NCI-H1417 (cell line): Measurements from ENCODE around the gene ADGRF4.
A peak's percentile ranks its signal among the peaks of the same experiment; 100 is the strongest.

Experiments used
- DNase-seq, 3 experiments: peaks; one replicate each; lab custom pipeline; 2025; lab: John Stamatoyannopoulos, UW

Gene ADGRF4

DNA sequence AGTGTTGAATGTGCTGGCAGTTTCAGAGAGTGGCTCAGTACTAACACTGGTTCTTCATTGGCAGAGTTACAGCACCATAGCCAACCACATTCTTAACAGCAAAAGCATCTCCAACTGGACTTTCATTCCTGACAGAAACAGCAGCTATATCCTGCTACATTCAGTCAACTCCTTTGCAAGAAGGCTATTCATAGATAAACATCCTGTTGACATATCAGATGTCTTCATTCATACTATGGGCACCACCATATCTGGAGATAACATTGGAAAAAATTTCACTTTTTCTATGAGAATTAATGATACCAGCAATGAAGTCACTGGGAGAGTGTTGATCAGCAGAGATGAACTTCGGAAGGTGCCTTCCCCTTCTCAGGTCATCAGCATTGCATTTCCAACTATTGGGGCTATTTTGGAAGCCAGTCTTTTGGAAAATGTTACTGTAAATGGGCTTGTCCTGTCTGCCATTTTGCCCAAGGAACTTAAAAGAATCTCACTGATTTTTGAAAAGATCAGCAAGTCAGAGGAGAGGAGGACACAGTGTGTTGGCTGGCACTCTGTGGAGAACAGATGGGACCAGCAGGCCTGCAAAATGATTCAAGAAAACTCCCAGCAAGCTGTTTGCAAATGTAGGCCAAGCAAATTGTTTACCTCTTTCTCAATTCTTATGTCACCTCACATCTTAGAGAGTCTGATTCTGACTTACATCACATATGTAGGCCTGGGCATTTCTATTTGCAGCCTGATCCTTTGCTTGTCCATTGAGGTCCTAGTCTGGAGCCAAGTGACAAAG lies 17.0 kb upstream of the ADGRF4 start:
- no peak for DNase-seq

DNA sequence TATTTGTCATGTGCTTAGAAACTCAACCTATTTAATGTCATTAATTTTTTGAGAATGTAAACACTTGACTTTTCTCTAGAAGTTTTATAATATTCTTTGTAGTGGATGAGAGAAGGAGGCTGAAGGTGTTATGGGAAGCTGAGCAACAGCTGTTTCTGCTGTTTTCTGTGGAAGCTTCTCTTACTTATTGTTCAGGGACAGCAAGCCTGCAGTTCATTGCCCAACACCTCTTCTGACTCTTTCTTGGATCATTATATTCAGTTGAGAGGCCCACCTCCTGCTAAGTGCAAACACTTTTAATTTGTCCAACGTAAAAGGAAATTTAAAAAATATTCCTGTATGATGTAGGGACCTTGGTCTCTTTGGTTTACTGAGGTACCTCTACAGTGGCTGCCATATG lies 12.0 kb upstream of the ADGRF4 start:
- DNase-seq = peak in 1 of 3 experiments; percentile 19

- no peak for DNase-seq
Observed at GRCh38 chr6:47687432-47687831, 10.9 kb upstream of the ADGRF4 start.

DNA sequence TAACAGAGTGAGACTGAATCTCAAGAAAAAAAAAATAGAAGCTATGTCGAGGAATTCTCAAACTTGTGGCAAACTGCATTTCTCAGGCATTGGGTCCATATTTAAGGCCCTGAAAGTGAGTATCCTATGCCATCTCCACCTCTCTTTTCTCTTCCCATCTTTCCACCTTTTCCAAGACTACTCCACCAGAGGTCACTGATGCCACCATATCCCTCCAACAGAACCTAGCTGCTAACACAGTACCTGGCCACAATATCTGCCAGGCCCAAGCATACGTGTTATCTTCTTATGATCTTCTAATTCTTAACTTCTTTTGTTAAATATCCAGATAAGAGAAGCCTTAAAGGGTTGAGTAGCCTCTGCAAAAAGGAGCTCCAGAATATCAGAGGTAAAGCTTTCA lies 8.2 kb upstream of the ADGRF4 start:
- no peak for DNase-seq

GRCh38 chr6:47690791-47691190 lies 7.6 kb upstream of the ADGRF4 start:
- peak in 1 of 3 experiments; percentile 46 for DNase-seq

DNA sequence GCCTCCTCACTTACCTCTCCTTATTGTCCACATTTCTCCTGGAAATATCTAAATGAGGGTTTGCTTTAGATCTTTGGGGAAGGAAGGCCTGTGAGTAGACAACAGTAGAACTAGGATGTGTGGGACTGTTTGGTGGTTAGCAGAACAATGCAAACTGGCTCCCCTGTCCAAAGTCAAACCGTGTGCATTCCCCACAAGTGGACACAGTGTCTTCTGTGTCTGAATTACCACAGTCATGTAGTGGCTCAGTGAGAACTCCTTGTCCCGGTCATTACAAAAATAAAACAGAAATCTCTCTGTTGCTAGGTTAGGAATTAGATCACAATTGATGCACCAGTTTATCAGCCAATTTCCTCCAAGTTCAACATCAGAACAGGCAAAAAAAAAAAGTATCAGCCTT lies 455 bp upstream of the ADGRF4 start:
- no peak for DNase-seq

DNA sequence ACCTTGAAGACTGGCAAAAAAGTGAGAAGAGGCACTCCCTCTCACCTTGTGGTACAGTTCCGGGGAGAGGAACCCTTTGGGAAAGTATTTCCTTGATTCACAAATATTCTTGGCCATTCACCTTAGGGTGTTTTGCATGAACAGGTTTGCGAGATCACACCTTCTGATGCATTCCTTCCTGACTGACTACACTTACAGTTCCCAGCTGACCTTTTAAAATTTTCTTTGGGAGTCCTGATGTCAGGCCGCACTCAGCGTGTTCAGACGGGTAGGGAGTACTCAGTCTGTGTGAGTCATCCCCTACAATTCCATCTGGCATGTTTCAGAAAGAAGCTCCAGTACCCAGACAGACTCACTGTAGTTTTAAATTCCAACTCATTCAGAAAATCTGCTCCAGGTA lies 1.7 kb downstream of the ADGRF4 start:
- DNase-seq = no peak

DNA sequence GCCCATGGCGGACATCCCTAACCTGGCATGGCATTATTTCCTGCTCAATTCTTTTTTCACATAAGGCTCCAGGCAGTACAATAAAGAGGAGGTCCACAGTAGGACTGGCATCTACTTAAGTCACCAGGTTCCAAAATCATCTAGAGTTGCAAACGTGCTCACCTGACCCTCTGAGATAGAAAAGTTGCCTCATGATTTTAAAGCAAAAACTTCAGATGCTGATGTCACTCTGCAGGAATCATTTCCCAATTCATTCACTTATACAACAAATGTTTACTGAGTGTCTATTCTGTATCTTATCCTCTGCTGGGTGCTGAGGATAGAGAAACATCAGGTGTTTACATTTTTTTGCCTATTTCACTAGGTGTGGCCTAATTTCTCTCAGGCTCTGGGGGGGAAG lies 2.2 kb downstream of the ADGRF4 start:
- no peak for DNase-seq

DNA sequence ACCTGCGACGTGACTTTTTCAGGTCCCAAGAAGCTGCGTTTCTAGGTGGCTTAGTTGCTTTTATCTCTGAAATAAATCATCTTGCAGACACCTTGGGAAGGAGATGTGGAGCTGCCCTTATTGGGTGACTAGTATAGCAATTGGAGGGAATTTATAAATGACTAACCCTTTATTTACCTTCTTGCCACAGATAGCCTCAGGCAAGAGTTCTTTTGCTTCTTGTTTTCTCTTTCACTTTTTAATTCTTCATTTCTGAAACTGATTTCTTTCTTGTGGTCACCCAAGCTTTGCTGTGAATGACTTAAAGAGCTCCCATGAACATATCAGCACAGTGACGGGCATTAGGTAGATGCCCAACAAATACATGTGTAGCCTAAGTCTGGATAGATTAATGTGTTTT lies 3.0 kb downstream of the ADGRF4 start:
- peak in 1 of 3 experiments; percentile 41 for DNase-seq

- DNase-seq = no peak
Observed at GRCh38 chr6:47709160-47709559, 10.8 kb downstream of the ADGRF4 start.

- DNase-seq = no peak
Observed at GRCh38 chr6:47710295-47710694, 11.9 kb downstream of the ADGRF4 start.

- DNase-seq = no peak
Observed at GRCh38 chr6:47713200-47713599, 14.8 kb downstream of the ADGRF4 start.

- no peak for DNase-seq
Observed at GRCh38 chr6:47714802-47715201, 16.4 kb downstream of the ADGRF4 start.

DNA sequence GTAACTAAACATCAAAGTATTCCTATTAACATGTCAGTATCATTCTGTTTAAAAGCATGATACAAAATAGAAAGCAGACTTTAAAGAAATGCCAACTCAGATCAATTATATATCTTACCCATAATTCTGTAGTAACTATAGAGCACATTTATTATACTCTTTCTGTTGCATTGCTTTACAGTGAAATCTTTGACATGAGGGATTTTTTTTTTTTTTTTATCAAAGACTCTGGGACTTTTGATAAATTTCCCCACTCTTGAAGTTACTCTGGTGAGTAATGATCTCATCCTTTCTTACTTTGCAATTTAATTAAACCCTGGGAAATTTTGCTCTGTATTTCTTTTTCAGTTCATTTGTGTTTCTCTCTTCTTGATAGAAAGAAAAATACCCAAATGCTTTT lies 17.4 kb downstream of the ADGRF4 start:
- no peak for DNase-seq

GRCh38 chr6:47716207-47716606 lies 17.8 kb downstream of the ADGRF4 start:
- DNase-seq = no peak

GRCh38 chr6:47718571-47718970 lies 20.2 kb downstream of the ADGRF4 start:
- DNase-seq = peak in 1 of 3 experiments; percentile 4

- DNase-seq = no peak
Observed at GRCh38 chr6:47721189-47721588, 22.8 kb downstream of the ADGRF4 start.

DNA sequence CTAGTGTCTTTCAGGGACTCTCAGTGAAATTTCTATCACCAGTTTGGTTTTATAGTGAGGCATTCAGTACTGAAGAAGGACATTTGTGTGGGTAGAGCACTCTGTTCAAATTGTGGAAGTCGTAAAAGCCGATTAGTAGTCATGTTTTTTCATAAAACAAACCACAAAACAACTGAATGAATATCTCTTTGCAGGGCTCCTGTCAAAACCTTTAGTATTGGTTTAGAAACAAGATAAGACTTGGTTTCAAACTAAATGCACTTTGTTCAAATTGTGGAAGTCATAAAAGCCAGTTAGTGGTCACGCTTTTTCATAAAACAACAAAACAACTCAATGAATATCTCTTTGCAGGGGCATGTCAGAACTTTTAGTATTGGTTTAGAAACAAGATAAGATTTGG lies 23.8 kb downstream of the ADGRF4 start:
- no peak for DNase-seq

GRCh38 chr6:47724300-47724699 lies 25.9 kb downstream of the ADGRF4 start:
- DNase-seq = no peak

DNA sequence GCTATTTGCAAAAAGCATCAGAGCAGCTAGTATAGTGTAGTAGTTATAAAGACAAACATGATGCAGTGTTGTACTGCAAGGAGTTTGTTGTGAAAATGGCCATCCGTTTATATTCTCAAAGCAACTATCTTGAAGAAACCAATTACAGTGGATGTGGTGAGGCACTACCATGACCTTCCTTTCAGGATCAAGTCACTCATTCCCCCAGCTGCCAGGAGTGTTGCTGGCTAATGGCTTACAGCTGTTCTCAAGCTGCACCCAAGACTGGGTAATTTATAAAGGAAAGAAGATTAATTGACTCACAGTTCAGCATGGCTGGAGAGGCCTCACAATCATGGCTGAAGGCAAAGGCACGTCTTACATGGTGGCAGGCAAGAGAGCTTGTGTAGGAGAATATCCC lies 29.0 kb downstream of the ADGRF4 start:
- DNase-seq = no peak

DNA sequence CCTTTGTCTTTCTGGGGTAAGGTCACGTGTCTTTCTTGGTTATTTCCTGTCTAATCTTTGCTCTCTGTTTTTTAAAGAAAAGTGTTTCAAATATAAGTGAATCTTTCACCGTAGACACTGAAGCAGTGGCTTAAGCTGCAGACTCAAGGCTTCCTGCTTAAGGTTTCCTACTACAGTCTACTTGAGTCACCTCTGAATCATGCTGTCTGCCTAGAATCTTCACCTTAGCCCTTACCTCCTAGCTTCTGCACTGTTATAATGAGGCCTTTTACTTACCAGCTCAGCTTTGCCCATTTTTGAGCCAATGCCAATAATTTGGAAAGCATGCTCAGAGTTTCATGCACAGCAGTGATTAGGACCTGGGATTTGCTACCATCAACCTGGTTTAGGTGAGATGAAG lies 30.6 kb downstream of the ADGRF4 start:
- no peak for DNase-seq

GRCh38 chr6:47729457-47729856 lies 31.1 kb downstream of the ADGRF4 start:
- DNase-seq = no peak

- DNase-seq = peak in 2 of 3 experiments; percentile 11 to 47
Observed at GRCh38 chr6:47733879-47734558, 35.6 kb downstream of the ADGRF4 start.
